Daoy (cell line): ENCODE measurements around the gene PIWIL4. TPM values are rescaled to one million over a fixed set of nuclear protein-coding genes. Genes with fewer than 3 reads are reported as not detected.

Source experiments
- DNase-seq: peaks from one replicate; pipeline ENCODE4 v3.0.0-alpha.2; 2015; ENCODE audit warnings: low read depth
- total RNA-seq: library from RNA; depleted of rRNA; stranded (reverse); fragments of >200 nt; shearing (Covaris generic); gene quantifications from 2 replicates; pipeline ENCODE4 v1.2.3, GENCODE V29; 2014; rRNA removed

Gene PIWIL4
- total RNA-seq: 0.74 and 1.2 TPM in 2 replicates

DNA sequence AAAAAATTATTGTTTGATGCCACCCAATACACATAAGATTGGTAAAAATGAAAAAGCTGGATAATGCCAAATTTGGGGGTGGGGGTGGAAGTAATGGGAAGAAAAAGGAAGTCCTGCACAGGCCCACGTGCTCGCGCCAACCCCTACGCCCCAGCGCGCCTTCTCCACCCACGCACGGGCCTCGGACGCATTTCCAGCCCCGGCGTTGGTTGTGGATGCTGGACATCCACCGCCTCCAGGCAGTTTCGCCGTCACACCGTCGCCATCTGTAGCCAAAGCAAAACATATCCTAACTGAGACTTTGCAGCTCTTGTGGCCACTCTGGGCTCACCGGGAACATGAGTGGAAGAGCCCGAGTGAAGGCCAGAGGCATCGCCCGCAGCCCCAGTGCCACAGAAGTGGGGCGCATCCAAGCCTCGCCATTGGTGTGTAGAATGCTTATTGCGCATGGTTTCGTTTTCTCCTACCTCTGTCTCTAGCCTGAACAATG lies at the start of gene PIWIL4:
TSS of gene PIWIL4 (plus strand) at position 188 of the 490 bp plus-strand sequence. CDS start at position 339, 151 bp downstream.
- DNase-seq: no peak

- DNase-seq: no peak
These were observed 48.9 kb upstream of the PIWIL4 start for GRCh38 chr11:94518300-94518699.

DNA sequence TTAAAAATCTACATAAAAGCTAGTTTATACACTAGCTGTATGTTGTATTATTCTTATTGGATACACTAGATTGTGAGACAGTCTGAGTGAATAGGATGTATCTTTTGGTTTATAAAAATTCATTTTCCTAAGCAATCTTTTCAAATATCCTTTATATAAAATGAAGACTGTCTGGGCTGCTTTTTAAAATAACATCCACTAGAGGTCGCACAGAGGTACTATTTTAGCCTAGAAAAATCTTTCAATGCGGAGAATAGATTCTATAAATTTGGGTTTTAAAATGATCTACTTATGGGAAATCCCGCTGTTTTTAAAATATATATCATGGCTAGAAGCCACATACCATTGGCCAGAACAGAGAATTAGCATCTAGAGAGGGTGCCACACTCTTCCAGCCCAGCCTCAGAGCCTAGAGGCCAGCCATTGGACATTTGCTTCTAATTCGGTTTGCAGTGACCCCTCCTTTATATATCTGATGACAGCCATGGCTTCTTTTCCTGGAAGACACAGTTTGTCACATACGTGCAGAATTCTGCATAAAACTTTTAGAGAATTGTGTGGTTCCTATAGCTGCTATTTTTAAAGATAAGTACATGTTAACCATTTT lies 47.6 kb upstream of the PIWIL4 start:
- DNase-seq: no peak

DNA sequence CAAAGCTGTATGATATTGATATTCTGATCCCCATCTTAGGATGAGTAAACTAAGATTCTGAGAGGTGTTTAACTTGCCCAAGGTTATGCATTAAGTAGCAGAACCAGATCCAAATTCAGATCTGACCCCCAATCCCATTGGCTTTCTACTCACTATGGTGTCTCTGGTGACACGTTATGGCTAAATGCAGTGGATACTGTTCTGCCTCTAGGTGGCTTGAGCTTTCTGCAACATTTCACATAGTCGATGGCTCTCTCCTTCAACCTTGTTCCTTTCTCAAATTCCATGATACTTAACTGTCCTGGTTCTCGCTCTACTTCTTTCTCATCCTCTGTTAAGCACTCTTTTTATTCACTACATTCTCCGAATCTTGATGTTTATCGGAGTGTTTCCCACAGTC lies 45.5 kb upstream of the PIWIL4 start:
- peak; percentile 15 for DNase-seq

GRCh38 chr11:94524341-94524740 lies 42.8 kb upstream of the PIWIL4 start:
- no peak for DNase-seq

DNA sequence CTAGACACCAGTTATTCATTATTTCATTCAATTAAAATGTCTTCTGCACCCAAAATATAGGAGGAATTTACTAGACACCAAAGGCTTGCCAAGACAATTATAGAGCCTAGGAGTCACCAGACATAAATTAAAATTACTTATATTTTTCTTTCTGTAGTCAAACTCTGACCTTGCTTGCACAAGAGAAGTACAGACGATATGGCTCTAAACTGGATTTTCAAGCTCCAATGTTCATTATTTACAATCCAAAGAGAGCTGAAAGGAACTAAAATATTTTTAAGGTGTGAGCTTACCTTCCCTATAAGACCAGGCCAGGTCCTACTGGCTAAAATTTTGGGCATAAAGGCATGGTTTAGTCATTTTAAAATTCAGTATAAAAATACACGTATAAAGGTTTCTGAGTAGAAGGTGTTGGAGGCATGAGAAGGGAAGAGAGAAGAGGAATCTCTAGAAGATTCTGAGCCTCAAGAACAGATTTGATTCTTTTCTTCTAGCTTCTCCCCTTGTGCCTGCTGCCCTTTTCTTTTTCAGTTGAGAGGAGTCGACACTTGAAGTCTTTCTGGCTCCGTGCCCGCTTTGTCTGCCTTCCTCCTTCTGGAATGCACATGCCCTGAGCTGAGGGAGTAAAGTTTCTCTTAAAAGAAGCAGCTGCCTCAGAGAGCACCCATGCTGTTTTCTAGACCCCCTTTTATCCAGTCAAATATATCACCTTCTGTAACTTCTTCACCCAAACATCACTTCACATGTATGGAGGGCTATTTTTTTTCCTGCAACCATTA lies 41.4 kb upstream of the PIWIL4 start:
- peak; percentile 72 for DNase-seq

DNA sequence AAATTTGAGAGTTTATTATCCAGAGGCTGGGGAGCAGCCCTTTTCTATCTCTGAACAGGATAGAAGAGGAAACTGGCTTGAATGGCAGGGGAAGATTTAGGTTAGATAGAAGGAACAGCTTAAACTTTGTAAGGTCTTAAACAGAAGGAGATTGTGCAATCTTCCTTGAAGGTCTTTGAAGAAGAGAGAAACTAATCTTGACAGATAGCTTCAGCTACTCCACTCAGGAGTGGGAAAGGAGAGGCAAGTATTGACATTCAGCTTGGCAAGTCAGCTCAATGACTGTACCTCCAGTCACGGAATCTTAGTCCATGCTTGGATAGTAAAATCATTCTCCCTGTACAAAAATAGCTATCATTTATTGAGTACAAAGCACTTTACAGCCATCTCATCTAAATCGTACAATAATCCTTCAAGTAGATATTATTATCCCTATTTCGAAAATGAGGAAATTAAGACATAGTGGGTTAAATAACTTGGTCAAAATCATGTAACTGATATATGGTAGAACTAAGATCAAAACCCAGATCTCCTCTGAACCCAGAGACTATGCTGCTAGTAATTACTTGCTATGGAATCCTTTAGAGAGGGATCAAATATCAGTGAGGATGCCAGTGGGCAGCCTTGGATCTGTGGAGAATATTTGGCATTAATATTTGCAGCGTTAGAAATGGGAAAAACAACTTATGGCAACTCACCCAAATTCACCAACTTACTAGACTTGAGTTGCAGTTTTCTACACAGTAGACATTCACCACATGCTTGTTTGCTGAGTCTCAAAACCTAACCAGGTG lies 40.3 kb upstream of the PIWIL4 start:
- DNase-seq: no peak

DNA sequence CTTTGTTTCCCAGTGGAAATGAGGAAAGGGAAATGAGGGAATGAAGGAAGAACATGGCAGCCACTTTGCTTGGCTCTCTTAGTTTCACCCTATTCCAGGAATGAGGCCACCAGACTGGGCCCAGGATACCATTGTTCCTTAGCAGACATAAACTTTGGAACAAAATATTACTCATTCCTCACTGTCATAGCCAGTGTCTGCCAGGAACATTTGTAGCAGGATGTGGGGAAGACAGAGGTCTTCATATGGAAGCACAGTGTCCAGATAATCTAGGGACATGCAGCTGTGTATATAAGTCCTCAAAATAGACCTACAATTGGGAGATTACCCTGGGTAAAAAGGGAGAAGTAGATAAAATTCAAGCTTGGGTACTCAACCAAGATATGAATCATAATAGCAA lies 38.6 kb upstream of the PIWIL4 start:
- no peak for DNase-seq

DNA sequence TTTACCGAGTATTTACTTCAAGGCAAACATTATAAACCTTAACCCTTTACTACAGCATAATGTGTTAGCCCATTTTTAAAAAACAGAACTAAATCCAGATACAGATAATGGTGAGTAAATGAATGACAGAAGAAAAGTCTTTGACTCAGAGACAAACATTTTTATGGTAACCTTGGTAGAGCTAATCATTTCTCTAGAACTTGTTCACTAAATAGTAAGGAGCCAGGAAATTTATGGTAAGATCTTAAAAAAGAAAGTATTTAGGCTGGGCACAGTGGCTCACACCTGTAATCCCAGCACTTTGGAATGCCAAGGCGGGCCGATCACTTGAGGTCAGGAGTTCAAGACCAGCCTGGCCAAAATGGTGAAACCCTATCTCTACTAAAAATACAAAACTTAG lies 35.0 kb upstream of the PIWIL4 start:
- no peak for DNase-seq

GRCh38 chr11:94533206-94533605 lies 34.0 kb upstream of the PIWIL4 start:
- no peak for DNase-seq

DNA sequence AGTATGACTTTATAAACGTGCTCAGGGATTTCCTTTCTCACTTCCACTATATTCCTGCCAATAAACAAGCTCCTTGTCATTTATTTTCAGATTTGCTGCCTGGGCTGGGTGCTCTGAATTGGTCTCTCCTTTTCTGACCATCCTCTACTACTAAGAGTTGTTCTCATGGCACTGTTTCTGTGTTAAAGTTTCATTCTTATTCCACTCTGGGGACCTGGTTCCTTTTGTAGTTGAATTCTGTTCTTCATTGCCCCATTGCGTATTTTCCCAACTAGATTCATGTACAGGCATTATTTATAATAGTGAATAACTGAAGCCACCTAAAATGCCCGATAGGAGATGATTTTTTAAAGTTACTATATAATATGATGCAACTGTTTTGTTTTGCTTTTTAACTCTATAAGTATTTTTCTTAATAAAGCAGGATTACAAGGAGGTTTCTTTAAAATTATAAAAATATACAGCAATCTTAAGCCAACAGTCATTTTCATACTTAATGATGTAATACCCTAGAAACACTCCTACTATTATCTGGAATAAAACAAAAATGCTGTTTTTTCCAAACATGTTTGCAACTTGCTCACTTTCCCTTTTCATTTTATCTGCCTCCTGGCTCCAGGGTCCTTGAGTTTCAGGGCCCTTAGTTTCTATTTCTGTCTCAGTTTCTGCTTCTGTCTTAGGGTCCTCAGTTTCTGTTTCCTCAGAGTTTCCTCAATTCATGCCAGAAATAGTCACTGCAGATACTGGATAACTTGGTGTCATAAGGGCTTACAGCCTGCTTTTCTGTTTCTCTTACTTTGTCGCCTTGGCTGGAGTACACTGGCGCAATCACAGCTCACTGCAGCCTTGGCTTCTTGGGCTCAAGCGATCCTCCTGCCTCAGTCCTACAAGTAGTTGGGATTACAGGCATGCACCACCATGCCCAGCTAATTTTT lies 33.2 kb upstream of the PIWIL4 start:
- DNase-seq: no peak

DNA sequence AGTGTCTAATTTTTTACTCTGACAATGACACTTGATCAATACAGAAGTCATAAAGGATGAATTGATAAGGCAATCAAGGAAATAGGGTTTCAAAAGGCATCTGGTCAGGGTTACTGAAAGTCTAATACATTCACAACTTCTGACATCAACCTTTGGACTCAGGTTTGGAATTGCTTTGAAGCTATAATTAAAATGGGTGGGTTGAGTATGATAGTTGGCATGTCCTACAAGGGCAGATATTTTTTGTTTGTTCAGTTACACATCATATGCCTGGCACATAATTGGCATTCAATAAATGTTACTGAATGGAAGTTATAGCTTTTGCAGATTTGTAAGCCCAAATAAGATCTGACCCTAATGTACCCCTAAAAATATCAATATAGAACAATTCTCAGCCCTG lies 30.8 kb upstream of the PIWIL4 start:
- no peak for DNase-seq

DNA sequence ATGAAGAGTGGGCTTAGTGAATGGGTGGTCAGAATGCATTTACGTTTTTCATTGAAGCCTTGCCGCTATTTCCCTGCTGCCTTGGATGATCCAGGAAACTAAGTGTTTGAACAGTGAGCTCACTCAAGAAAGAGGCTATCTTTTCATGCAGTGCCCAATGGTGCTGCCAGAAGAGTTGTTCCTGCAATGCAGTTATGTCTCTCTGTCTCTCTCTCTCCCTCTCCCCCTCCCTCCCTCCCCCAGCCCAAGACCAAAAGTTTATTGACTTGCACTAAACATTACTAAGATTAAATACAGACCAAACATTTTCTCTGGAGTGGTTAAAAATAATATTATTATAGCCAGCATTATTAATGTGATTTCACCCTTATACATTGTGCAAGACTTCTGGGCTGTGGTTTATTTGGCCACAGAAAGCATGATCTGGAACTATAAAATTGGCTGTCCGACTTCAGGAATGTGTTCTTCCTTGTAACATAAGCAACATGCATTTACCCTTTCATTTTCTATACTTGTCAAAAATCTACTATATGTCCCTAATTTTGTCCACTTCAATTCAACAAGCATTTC lies 30.1 kb upstream of the PIWIL4 start:
- DNase-seq: no peak

- no peak for DNase-seq
These were observed 27.7 kb upstream of the PIWIL4 start for GRCh38 chr11:94539420-94539819.

DNA sequence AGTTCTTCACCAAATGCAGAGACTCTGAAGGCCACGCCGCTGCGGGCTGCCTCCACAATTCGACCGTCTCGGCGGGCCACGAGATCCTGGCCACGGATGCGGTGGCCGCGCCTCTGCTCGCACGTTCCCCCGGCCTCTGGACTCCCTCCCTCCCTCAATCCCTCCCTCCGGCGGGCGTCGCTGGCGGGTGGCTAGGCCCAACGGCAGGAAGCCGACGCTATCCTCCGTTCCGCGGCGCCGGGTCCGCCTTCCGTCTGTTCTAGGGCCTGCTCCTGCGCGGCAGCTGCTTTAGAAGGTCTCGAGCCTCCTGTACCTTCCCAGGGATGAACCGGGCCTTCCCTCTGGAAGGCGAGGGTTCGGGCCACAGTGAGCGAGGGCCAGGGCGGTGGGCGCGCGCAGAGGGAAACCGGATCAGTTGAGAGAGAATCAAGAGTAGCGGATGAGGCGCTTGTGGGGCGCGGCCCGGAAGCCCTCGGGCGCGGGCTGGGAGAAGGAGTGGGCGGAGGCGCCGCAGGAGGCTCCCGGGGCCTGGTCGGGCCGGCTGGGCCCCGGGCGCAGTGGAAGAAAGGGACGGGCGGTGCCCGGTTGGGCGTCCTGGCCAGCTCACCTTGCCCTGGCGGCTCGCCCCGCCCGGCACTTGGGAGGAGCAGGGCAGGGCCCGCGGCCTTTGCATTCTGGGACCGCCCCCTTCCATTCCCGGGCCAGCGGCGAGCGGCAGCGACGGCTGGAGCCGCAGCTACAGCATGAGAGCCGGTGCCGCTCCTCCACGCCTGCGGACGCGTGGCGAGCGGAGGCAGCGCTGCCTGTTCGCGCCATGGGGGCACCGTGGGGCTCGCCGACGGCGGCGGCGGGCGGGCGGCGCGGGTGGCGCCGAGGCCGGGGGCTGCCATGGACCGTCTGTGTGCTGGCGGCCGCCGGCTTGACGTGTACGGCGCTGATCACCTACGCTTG lies 23.2 kb upstream of the PIWIL4 start, which contains the start of gene FUT4:
TSS of gene FUT4 (plus strand) at position 227 of the 951 bp plus-strand sequence. CDS start at position 440, 213 bp downstream.
- peak; percentile 90 for DNase-seq

GRCh38 chr11:94544646-94545263 lies 22.4 kb upstream of the PIWIL4 start:
- no peak for DNase-seq

- no peak for DNase-seq
These were observed 21.7 kb upstream of the PIWIL4 start for GRCh38 chr11:94545264-94546161.

DNA sequence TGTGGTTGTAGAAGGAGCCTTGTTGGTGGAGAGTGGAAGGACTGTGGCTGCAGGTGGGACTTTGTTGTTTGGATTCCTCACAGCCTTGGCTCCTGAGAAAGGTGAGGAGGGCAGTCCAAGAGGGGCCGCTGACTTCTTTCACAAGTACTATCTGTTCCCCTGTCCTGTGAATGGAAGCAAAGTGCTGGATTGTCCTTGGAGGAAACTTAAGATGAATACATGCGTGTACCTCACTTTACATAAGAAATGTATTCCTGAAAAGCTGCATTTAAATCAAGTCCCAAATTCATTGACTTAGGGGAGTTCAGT lies 21.1 kb upstream of the PIWIL4 start:
- no peak for DNase-seq
